NB4 (cell line): ENCODE results near the gene PDZD2.

Experiments used
- DNase-seq: peaks from one replicate; pipeline ENCODE4 v3.0.0; 2010; ENCODE audit warnings: low read depth
- H3K4me3 ChIP-seq: one replicate; pipeline ENCODE4 v1.5.1; 2011; ENCODE audit warnings: mild to moderate bottlenecking, low read depth, low read length, moderate library complexity
- MYC ChIP-seq: IDR thresholded peaks from 2 replicates; pipeline ENCODE4 v1.6.1; 2011; ENCODE audit warnings: low read depth, low read length
- POLR2A ChIP-seq: IDR thresholded peaks from 2 replicates; pipeline ENCODE4 v1.6.1; 2011; ENCODE audit warnings: mild to moderate bottlenecking; ENCODE audit not compliant: insufficient read length; ENCODE audit errors: extremely low read depth
- TF ChIP-seq, protein P1 (sequence below): IDR thresholded peaks from one replicate; pipeline ENCODE4 v1.5.1; 2012; ENCODE audit warnings: low read depth, low read length
- TF ChIP-seq, protein P2 (sequence below): IDR thresholded peaks from 2 replicates; pipeline ENCODE4 v1.6.1; 2011; ENCODE audit warnings: low read depth, low read length

Gene PDZD2

DNA sequence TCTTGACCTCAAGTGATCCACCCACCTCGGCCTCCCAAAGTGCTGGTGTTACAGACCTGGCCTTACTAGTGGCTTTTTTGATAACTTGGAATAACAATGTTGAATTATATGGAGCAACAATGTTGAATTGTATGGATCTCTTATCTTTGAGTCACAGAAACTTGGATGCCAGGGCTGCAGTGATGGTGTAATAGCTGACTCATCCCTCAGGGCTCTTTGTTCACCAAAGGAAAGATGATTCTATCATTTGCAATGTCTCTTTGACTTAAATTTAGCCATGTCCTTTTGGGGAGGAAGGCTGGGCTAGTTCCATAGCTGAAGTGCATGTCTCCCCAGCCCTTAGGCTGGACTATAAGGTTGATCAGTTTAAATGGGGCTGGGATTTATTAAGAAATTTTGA, 172.3 kb downstream of the PDZD2 start:
- H3K4me3 ChIP-seq = no peak overlapping the region
- peak; percentile 74 for DNase-seq
- TF ChIP-seq MYC (no peak), POLR2A (no peak)
- TF ChIP-seq, protein P1, sequence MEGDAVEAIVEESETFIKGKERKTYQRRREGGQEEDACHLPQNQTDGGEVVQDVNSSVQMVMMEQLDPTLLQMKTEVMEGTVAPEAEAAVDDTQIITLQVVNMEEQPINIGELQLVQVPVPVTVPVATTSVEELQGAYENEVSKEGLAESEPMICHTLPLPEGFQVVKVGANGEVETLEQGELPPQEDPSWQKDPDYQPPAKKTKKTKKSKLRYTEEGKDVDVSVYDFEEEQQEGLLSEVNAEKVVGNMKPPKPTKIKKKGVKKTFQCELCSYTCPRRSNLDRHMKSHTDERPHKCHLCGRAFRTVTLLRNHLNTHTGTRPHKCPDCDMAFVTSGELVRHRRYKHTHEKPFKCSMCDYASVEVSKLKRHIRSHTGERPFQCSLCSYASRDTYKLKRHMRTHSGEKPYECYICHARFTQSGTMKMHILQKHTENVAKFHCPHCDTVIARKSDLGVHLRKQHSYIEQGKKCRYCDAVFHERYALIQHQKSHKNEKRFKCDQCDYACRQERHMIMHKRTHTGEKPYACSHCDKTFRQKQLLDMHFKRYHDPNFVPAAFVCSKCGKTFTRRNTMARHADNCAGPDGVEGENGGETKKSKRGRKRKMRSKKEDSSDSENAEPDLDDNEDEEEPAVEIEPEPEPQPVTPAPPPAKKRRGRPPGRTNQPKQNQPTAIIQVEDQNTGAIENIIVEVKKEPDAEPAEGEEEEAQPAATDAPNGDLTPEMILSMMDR = no peak
- TF ChIP-seq, protein P2, sequence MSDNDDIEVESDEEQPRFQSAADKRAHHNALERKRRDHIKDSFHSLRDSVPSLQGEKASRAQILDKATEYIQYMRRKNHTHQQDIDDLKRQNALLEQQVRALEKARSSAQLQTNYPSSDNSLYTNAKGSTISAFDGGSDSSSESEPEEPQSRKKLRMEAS = no peak

DNA sequence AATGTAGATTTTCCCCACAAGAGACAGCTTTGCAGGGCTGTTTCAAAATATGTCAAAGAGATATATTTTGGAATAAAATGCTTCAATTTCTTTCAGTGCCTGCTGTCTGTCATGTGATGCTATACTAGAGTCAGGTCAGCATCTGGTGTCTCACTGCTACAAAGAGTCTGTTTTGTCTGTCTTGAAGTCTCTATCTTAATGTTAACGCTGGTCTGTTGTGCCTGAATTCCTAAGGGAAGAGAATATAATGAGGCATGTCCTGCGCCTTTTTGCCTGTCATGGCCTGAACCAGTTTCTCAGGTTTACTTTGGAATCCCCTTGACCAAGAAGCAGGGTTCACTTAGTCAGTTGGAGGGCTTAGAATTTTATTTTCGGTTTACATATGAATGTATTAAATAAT, 176.4 kb downstream of the PDZD2 start:
- TF ChIP-seq, protein P2 = no peak
- TF ChIP-seq MYC (no peak), POLR2A (no peak)
- TF ChIP-seq, protein P1 = no peak
- no peak for DNase-seq
- H3K4me3 ChIP-seq = no peak overlapping the region

DNA sequence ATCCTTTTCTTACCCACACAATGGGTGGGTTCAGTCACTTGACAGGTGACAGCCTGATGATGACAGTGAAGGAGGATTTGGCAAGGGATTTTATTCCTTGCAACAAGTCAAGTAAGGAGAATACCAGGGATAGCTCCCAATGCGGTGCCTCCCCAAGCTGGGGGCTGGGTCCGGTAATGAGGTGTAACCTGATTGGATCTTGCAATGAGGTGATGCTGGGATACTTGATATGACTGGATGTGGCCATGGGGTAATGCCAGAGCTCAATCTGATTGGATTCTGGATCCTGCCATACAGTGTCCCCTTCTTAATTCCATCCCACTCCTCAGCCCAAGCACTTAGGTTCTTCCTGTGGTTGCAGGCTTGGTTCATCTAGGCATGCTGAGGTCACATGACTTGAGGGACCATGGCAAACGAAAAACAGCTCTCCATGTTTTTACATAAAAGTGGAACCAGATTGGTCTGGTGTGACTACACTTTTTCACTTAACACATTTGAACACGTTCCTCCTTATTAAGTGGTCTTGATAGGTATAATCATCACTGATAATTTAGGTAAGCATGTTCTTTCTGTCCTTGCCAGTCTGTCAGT, 181.1 kb downstream of the PDZD2 start:
- H3K4me3 ChIP-seq = no peak overlapping the region
- no peak for TF ChIP-seq POLR2A
- TF ChIP-seq MYC = no peak
- TF ChIP-seq, protein P2 = no peak
- TF ChIP-seq, protein P1 = no peak
- DNase-seq = peak; percentile 14

DNA sequence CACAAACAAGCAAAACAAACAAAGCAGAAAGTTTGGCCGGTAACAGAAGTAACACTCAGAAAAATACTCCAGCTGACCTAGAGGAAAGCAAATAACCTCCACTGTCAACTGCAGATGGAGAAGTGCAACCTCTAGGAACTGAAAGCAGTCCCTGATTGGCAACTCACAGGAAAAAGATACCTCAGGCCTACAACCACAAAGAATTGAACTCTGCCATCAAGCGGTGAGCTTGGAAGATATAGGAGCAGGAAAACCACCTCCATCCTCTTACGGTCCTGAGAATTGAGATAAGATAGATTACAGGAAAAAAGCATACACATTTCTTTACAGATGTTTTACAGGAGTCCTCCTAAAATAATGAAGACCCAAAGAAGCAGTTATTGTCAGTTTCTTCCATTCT, 184.5 kb downstream of the PDZD2 start:
- peak; percentile 30 for DNase-seq
- no peak for TF ChIP-seq MYC
- no peak for TF ChIP-seq POLR2A
- TF ChIP-seq, protein P1 = no peak
- TF ChIP-seq, protein P2 = no peak
- no peak overlapping the region for H3K4me3 ChIP-seq

DNA sequence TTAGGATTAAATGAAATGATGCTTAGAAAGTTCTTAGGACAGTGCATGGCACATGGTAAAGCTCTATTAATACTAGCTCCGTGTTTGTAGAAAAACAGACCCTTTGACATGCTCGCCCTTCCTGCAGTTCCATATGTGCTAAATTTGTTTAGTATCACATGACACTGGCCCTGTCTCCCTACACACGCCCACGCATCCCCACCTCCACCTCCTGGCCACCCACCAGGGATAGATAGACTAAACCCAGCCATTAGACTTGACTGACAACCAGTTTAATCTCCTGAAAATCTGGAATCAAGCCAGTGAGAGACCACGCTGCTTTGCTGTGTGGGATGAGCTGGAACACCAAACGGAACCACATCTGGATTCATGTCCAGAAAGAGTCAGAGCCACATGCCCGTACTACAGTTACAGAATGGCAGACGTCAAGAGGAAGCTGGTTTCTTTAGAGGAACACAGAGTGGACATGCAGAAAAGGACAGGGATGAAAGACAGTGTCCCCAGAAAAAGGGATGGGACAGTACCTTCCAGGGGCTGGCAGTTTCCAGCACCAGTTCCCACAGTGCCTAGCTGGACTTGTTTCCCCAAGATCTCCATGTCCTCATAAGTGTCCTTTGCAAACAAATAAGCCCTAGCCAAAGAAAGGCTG, 186.1 kb downstream of the PDZD2 start:
- DNase-seq = no peak
- H3K4me3 ChIP-seq = no peak overlapping the region
- TF ChIP-seq, protein P2 = no peak
- TF ChIP-seq, protein P1 = no peak
- no peak for TF ChIP-seq POLR2A
- no peak for TF ChIP-seq MYC
